Left lung (tissue), 10 donors: Measurements from ENCODE around the gene RNF168. TPM values are rescaled to one million over a fixed set of nuclear protein-coding genes. Genes with fewer than 3 reads are reported as not detected.
"Not testable (repeated sequence)": the region's sequence is repeated elsewhere in the genome, so short reads cannot be mapped to it uniquely, and the experiment has no call there.

Experiments
- ATAC-seq: fragments of 200-7000 bp; cut with Tn5 transposase; one replicate; pipeline ENCODE4 v1.9.1; 2020; ENCODE audit warnings: moderate library complexity
- DNase-seq, 4 donors: peaks; one replicate each; pipeline ENCODE4 v3.0.0-alpha.2; 2013 to 2020
- H3K27ac ChIP-seq, 2 donors: fragments of 200-600 bp; sonication (generic) in 1 of 2; one replicate each; pipeline versions ENCODE4 v1.5.0 to v1.8.0; 2020 to 2021
- H3K27me3 ChIP-seq, 2 donors: fragments of 200-600 bp; sonication (generic) in 1 of 2; one replicate each; pipeline versions ENCODE4 v1.5.0 to v1.8.0; 2020 to 2021
- H3K36me3 ChIP-seq, 2 donors: fragments of 200-600 bp; sonication (generic) in 1 of 2; one replicate each; pipeline versions ENCODE4 v1.5.0 to v1.8.0; 2020 to 2021
- H3K4me1 ChIP-seq, 2 donors: fragments of 200-600 bp; one replicate each; pipeline ENCODE4 v1.8.0; 2021
- H3K4me3 ChIP-seq, 2 donors: fragments of 200-600 bp; sonication (generic) in 1 of 2; one replicate each; pipeline versions ENCODE4 v1.5.0 to v1.8.0; 2020 to 2021; ENCODE audit warnings: mild to moderate bottlenecking in 1 of 2
- H3K9me3 ChIP-seq, 2 donors: fragments of 200-600 bp; sonication (generic) in 1 of 2; one replicate each; pipeline versions ENCODE4 v1.5.0 to v1.8.0; 2020 to 2021
- CTCF ChIP-seq, 2 donors: fragments of 200-600 bp; sonication (generic) in 1 of 2; IDR thresholded peaks; one replicate each; pipeline versions ENCODE4 v1.5.0 to v1.8.0; 2021; ENCODE audit warnings: antibody characterized with exemption in 2 of 2
- intact Hi-C, 2 donors: fragments of 100-400 bp; cut with DNase I; formaldehyde crosslinking; loops; one replicate each; pipeline versions ENCODE4 v1.11.2 to v1.14.2; 2022
- polyA plus RNA-seq, 6 donors: library from polyadenylated mRNA; unstranded; fragments of 120-200 nt; gene quantifications; one replicate each; pipeline ENCODE4 v1.2.1, GENCODE V29; 2013; ENCODE audit not compliant: insufficient read length in 6 of 6
- total RNA-seq, 2 donors: library from RNA; stranded (reverse); fragmentation: NEBNext Ultra II Directional; extraction: Animal tissue kit (Norgen Biotek cat#: 25700); gene quantifications; one replicate each; pipeline ENCODE4 v1.2.1, GENCODE V29; 2021
- donor health status: DM: no; HTN: yes; CAD: no.
- donor health status: DM: no; HTN: no; CAD: no.

RNF168 gene
- total and polyA plus RNA-seq, 8 donors = 18.1 to 30.0 (median 19.0) TPM

- H3K27me3 ChIP-seq = no peaks in the 10 kb centered on the region
- no peak overlapping the region for H3K4me3 ChIP-seq
- no peaks in the 10 kb centered on the region for H3K4me1 ChIP-seq
- H3K9me3 ChIP-seq = no peaks in the 10 kb centered on the region
- no peak overlapping the region for H3K27ac ChIP-seq
- DNase-seq (no peak), ATAC-seq (no peak)
- intact Hi-C loops = no loop called here
- no peak for TF ChIP-seq CTCF (IDR thresholded peaks at IDR 0.05)
- H3K36me3 ChIP-seq = no peaks in the 10 kb centered on the region
Observed at GRCh38 chr3:196440041-196440537, 63.5 kb downstream of the RNF168 start.

- peak within 1 kb of the TSS; percentile 96 for H3K4me3 ChIP-seq
- H3K27ac ChIP-seq = peak within 1 kb of the TSS; percentile 87 to 93
- ATAC-seq (peak; percentile 96), DNase-seq (peak; percentile 95 to 99 (median 97))
- H3K9me3 ChIP-seq = no peaks in the 10 kb centered on the region
- peak in 1 of 2 donors; percentile 10 for TF ChIP-seq CTCF (IDR thresholded peaks at IDR 0.05)
- H3K27me3 ChIP-seq = no peaks in the 10 kb centered on the region
- H3K36me3 ChIP-seq = peaks cover 0 to 8% of the 10 kb centered on the region in 2 donors
- peaks cover 8 to 24% of the 10 kb centered on the region in 2 donors for H3K4me1 ChIP-seq
- intact Hi-C loops = no loop called here
Observed at GRCh38 chr3:196432137-196432879, 71.3 kb downstream of the RNF168 start, which contains the start of gene UBXN7. Gene UBXN7 (minus strand): TSS chr3:196432427. CDS start chr3:196432399, 28 bp downstream.

GRCh38 chr3:196431181-196432136 lies 72.1 kb downstream of the RNF168 start:
- ATAC-seq = peak; percentile 62
- intact Hi-C loops = no loop called here
- DNase-seq = peak; percentile 43 to 87 (median 52)

GRCh38 chr3:196428041-196428440 lies 75.5 kb downstream of the RNF168 start:
- intact Hi-C loops = no loop called here
- ATAC-seq (no peak), DNase-seq (no peak)
- no peak overlapping the region for H3K27ac ChIP-seq
- peaks cover 0 to 17% of the 10 kb centered on the region in 2 donors for H3K36me3 ChIP-seq
- H3K4me3 ChIP-seq = no peak overlapping the region
- H3K27me3 ChIP-seq = no peaks in the 10 kb centered on the region
- H3K9me3 ChIP-seq = no peaks in the 10 kb centered on the region
- H3K4me1 ChIP-seq = peaks cover 10 to 25% of the 10 kb centered on the region in 2 donors
- TF ChIP-seq CTCF (IDR thresholded peaks at IDR 0.05) = no peak

More at GRCh38 chr3:196431181-196432136, 72.1 kb downstream of the RNF168 start:
- Histone ChIP-seq H3K4me3 (peak overlapping the region; percentile 96), H3K4me1 (peaks cover 8 to 24% of the 10 kb centered on the region in 2 donors), H3K27me3 (no peaks in the 10 kb centered on the region), H3K27ac (peak overlapping the region; percentile 87 to 93), H3K36me3 (peaks cover 0 to 10% of the 10 kb centered on the region in 2 donors), H3K9me3 (no peaks in the 10 kb centered on the region)
- no peak for TF ChIP-seq CTCF (IDR thresholded peaks at IDR 0.05)

DNA sequence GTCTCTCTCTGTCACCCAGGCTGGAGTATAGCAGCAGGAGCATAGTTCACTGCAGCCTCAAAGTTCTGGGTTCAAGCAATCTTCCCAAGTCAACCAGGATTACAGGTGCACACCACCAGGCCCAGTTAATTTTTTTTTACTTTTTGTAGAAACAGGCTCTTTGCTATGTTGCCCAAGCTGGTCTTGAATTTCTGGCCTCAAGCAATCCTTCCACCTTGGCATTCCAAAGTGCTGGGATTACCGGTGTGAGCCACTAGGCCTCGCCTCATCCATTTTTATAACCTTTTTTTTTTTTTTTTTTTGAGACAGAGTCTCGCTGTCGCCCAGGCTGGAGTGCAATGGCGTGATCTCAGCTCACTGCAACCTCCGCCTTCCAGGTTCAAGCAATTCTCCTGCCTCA lies 79.1 kb downstream of the RNF168 start:
- H3K9me3 ChIP-seq, ATAC-seq, H3K27me3 ChIP-seq, DNase-seq, H3K4me3 ChIP-seq, H3K27ac ChIP-seq, H3K4me1 ChIP-seq, intact Hi-C loops: not testable (repeated sequence)
- peaks cover 0 to 17% of the 10 kb centered on the region in 2 donors for H3K36me3 ChIP-seq
